Measurements from ENCODE around the gene TMEFF1. TPM values are rescaled to one million over a fixed set of nuclear protein-coding genes. Genes with fewer than 3 reads are reported as not detected.

TMEFF1 gene
- total and polyA plus RNA-seq, 2 of the 8 experiments (the other 6 are each of a cell fraction or from before 2014, with no cell fraction given) = 13.5 to 68.2 TPM

DNA sequence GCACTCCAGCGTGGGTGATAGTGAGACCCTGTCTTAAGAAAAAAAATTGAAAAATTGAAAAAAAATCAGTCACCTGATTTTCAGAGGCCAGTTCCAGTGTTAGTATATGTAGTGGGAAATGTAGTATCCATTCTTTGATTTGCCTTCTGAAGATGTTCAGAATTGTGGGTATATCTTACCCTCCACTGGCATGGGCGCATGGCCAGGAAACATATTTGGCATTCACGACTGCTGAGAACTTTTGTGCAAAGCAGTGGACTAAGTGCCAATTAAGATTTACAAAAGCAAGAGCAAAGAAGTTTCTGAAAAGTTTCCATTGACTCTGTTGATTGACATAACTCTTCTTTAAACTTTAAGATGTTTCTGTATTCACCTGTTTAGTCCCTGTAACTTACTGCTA, 107.3 kb downstream of the TMEFF1 start (continued):
- TF ChIP-seq CHD1 (IDR thresholded peaks at IDR 0.05; ENCODE audit: low read depth, low read length) (no peak), SP1 (IDR thresholded peaks at IDR 0.05; ENCODE audit: low read depth, low read length) (no peak), TBP (IDR thresholded peaks at IDR 0.05; ENCODE audit: low read depth, low read length) (no peak), SIX5 (IDR thresholded peaks at IDR 0.05; ENCODE audit: low read depth, low read length) (no peak)
